TTC549 (cell line): Measurements from ENCODE around the gene MACC1.

Source experiments
- FAIRE-seq: peaks from 2 replicates; lab custom pipeline; 2012; peaks lifted over from hg19 to GRCh38; lab: Jason Lieb, UNC

The MACC1 gene, protein sequence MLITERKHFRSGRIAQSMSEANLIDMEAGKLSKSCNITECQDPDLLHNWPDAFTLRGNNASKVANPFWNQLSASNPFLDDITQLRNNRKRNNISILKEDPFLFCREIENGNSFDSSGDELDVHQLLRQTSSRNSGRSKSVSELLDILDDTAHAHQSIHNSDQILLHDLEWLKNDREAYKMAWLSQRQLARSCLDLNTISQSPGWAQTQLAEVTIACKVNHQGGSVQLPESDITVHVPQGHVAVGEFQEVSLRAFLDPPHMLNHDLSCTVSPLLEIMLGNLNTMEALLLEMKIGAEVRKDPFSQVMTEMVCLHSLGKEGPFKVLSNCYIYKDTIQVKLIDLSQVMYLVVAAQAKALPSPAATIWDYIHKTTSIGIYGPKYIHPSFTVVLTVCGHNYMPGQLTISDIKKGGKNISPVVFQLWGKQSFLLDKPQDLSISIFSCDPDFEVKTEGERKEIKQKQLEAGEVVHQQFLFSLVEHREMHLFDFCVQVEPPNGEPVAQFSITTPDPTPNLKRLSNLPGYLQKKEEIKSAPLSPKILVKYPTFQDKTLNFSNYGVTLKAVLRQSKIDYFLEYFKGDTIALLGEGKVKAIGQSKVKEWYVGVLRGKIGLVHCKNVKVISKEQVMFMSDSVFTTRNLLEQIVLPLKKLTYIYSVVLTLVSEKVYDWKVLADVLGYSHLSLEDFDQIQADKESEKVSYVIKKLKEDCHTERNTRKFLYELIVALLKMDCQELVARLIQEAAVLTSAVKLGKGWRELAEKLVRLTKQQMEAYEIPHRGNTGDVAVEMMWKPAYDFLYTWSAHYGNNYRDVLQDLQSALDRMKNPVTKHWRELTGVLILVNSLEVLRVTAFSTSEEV

DNA sequence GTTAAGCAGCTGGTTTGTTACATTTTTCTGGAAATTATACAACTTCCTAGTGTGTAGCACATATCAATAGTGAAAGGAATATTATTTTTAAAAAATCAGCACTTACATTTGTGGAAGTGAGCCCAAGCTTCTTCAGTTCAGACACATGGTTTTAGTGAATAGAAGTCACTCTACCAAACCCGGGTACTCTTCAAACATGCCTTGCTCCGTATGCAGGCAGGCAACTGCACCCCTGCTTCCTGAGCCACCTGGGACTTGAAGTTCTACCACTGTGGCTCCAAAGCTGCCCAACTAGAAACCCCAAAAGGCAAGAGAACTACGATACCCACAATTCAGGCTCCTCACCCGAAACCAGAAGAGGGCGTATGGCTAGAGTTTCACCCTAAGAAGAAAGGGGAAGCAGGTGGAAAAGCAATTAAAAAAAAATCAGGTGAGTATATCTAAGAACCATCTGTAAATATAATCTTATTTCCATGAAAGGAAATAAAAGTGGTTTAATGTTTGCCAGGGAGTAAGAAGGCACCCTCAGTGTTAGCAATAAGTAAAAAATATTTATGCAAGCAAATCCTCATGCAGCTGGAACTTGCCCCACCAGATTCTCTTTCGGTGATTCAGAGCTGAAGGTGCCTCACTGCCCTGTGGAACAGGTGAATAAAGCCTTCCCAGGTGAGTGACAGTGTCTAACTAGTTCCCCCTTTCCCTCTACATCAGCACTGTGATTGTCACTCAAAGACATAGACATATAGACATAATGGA, at the start of gene MACC1:
Gene MACC1, minus strand, starts transcription at position 192 of the 756 bp plus-strand sequence. CDS start 55,522 bp downstream, outside the sequence.
- no peak for FAIRE-seq

DNA sequence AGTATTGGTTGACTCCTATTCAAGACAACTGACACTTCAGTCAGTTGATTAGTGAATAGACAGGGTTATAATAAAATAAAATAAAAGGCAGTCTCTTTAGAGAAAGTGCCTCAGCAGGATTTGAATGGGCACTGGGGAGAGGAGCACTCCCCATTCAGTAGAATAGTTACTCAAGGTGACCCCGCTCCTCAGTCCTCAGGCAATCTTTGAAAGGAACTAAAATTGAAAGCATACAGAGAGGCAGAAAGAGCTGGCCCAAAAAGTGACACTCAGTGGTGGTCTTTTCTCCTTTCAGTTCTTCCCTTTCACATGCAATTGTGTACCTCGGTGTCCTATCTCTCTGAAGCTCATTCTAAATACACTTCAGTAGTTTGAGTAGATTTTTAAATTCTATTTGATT, 47.4 kb upstream of the MACC1 start:
- no peak for FAIRE-seq

DNA sequence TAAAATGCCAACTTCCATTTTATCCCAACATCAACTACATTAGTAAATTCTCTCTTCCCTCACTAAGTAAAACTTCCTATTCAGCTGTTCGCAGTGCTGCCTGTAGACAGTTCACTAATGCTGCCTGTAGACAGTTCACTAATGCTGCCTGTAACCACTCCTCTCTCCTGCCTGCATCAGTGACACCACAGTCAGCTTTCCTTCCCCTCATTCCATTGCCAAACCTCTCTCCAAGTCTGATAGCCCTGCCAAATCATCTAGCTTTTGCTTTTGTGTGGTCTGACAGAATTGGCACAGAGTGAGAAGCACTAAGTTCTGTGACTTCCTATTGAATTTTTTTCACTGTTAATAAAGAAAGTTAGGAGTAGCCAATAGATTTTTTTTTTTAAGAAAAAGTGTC, 43.0 kb upstream of the MACC1 start:
- FAIRE-seq, result no peak

DNA sequence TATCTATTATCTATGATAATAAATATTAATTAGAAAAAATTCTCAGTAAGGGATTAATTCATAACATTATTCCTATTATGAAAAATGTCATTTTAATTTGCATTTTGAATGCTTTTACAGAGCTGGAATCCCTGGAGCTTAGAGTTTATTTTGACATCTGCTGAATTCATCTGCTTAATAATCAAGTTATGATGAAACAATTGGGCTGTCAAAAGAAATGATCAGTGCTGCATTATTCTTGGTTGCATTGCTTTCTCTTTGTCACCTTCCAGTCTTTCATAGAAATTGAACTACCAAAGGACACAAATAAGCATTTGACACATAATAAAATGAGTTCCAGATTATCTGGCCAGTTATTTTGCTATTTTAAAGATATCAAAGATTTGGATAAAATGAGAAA, 40.0 kb upstream of the MACC1 start:
- no peak for FAIRE-seq

DNA sequence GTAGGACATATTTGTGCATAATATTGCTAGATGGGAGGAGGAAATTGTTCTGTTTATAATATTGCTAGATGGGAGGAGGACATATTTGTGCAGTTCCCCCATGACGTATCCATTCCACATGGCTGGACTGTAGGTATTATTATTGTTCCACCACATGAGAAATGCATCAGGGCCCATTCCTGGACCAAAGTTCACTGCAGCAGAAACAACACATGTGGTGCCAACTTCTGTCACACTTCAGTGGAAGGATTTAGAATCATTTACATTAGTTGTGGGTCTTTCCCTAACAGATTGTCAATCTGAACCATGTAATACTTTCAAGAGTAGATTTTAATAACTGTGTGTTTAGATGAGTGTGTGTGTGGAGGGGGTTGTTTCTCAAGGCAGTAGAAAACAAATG, 32.7 kb upstream of the MACC1 start:
- no peak for FAIRE-seq

DNA sequence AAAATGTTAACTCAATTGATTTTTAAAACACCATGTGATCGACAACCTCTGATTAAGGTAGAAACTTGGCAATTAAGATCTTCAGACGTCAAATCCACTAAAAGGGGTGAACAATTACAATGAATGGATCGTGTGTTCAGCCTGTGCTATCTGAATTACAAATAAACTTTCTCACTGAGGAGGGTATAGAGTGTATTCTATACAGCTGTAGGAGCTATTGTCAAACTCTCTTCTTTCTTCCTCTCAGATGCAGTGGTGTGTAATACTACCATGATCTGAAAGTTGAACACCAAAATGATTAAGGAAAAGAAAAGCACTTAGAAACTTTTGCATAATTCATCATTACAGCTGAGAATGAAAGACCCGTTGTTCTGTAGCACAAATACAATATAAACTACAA, 32.2 kb upstream of the MACC1 start:
- FAIRE-seq, result no peak

DNA sequence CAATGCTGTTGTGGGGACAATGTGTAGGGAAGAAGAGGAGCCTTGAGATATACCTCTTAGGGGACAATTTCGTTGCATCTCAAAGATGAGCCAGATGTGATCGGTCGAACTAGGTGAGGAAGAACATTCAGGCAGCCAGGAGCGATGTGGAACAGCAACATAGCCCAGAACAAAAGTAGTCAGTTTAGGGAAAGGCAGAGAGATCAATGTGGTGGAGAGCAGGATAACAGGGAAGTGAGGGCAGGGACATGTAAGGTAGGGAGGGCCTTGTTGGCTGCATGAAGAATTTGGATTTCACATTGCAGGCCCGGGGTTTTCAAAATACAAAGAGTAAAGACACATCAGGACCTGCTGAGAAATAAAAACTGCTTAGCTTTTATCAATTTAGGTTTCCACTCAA, 29.1 kb upstream of the MACC1 start:
- FAIRE-seq, result no peak

DNA sequence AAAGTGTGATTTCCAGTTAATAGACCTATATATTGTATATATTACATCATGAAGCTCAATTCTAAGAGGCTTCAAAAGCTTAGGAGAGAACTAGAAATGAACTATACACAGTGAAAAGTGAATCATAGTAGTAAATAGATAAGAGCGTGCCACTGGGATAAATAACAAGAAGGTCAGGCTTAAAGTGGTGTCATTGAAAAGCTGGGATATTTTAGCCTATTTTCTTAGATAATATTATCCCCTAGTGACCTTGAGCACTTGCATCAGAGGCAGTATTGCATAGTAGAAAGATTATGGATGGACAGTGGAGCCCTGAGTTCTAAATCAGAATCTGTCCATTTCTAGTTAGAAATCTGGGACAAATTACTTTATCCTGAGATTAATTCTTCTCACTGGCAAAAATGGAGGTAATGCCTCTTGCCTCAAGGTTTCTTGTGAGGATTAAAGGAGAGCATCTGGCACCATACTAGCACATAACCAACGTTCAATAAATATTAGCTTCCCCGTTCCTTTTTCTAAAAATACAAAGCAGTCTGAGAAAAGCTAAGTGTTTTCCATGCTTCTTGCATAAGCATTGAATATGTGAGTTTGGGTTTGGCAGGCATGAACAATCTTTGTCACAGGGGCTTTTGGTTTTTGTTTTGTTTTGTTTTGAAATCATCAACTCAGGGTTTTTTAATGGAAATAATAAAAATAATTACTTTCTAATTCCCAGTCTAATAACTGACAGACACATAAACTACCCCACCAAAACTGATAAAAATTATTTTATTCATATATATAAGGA, 27.3 kb upstream of the MACC1 start:
- FAIRE-seq, result no peak

DNA sequence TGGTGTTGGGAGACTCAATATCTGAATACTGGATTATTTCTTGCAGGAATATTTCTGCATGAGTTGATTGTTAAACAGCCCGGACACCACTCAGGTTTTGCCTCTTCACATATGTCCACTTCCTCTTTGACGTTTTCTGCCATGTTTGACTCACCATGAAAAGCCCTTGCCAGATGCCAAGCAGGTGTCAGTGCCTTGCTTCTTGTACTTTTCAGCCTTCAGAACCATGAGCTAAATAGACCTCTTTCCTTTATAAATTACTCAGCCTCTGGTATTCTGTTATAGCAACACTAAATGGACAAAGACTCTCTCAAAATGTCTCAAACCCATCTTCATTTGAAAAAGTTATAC, 24.7 kb upstream of the MACC1 start:
- no peak for FAIRE-seq

DNA sequence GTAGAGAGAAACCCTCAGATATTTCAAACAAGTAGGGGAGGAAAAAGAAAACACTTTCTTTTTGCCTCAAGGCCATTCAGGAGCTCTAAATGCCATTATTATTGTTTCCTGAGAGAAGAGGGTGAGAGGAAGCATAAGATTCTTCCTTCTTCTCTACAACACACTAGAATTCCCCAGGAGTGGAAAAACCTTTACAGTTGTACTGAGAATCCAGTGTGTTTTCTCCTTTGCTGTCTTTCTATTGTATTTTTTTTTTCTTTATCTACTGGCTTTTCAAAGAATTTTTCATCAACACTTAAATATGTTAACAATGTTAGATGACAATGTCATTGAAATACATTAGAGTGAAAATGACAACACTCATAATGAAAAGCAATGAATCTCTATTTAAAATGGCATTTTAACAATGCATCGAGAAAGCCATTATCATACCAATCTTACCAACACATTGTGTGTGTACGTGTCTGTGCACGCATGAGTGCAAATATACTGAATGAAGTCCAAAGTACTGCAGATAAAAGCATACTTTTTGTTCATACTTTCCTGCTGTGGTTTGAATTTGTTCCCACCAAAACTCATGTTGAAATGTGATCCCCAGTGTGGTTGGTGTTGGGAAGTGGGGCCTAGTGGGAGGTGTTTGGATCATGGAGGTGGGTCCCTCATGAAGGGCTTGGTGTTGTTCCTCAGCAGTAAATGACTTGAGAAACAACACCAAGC, 24.2 kb upstream of the MACC1 start:
- FAIRE-seq, result no peak

DNA sequence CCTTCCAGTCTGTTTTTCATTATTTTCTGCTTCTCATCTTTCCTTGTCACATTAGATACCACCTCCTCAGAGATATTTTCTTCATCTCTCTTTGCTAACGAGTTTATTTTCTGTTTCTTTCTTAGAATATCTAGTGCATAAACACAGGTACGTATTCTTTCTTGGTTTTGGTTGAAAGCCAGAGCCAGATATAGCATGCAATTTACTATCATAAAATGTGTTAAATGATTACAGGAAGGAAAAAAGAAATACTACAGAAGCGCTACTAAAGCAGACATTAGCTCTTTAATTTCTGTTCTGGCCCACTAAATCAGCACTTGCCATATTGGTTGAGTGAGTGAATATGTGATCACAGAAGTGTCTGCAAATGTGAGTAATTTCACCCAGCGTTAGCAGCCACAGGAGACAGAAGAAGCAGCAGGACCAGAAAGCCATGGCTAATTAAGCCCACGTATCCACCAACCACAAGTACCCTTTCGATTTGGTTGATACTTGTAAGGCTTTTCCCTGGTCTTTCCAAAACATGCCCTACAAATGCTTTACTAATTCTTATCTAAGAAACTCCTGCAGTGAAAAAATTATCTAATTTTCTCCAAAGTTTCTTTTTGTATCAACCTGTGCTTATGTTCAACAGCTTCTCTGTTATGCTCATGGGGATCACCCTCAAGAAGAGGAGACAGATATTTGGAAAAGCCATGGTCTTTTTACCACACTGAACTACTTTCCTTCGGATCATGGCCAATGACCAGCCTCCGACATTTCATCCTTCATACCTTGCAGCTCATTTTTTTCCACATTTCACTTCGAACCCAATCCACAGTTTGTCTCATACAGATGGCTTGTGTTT, 23.1 kb upstream of the MACC1 start:
- FAIRE-seq, result no peak

DNA sequence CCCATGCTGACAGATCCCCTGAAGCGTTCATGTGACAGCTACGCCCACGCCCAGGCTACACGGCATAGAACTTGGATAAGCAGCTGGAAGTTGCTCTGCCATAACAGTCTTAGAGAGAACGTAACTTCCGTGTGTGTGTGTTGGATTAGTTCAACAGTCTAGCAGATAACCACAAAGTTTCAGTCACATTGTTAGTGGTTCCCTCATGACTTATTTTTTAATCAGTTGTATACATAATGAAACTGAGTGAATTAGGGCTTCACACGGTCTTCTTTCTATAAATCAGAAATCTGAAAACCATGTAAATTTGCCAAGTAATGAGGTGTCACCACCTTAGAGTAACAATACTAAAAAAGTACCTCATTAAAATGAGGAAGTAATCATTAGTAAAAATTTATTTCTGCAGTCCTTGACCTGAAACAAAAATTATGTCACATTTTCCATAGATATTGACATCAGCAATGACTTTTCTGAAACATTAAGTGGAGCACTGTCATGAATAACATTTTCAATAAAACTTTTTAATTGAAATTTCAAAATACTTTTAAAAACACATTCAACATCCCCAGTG, 21.7 kb upstream of the MACC1 start:
- FAIRE-seq, result no peak

DNA sequence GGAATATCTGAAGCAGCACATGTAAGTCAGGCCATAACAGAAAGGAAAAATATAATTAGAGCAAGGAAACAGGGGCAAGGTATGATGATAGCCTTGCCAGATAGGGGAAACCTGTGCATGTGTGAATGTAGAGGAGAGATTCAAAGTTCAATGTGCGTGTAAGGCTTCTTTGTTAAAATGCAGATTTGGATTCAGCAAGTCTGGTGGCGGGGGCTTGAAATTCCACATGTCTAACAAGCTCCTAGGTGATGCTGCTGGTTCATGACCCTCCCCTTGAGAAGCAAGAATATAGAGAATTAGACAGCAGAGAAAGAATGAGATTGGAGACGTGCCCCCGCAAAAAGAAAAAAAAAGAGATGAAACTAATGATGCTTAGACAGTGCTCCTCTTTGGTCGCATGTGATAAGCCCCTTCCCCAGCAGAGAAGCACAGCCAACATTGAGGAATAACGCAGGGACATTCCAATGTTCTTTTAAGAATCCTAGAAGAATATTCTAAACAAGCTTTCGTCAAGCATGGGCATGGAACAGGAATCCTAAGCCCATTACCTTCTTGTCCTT, 21.1 kb upstream of the MACC1 start:
- no peak for FAIRE-seq

DNA sequence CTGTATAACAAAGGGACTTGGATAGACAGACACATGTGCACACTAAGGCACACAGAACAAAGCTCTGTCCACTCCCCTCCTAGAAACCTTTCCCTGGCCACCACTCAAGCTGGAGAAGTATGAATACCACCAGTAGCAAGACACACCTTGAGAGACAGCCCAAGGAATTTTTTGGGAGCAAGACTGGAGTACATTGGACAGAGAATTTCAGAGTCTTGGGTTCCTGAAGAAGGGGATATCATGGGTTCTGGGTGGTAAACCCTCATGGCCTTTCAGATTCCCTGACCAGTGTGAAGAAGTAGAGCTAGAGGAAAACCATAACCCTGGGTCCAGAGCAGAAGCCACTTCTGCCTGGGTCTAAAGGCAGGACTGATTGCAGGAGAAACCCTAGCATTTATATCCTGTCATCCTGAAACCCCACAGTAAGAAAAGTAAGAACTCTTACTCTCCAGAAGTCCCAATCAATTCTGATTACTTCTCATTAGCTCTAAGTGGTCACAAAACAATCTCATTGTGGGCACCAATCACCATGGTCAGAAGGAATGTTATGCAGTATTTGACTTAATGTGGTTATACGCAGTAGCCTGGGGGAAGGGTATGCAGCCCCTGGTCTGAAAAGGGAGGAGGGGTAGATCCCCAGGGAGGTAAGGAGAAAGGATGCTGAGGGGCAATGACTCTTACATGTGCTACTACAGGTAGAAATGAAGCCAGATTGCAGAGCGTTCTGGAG, 20.4 kb upstream of the MACC1 start:
- FAIRE-seq, result no peak

DNA sequence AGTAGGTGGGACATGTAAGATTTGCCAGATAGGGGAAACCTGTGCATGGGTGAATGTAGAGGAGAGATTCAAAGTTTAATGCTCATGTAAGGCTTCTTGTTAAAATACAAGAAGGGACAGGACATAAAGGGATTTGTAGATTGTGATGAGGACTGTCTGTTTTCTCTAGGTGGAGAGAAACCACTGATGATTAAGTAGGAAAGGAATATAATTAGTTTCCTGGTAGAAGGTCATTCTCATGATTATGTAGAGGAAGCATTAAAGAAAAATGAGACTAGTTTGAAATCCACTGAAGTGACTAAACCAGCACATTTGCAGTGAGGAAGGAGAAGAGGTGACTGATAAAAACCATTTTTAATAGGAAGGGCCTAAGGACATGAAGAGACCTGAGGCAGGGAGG, 19.6 kb upstream of the MACC1 start:
- no peak for FAIRE-seq

DNA sequence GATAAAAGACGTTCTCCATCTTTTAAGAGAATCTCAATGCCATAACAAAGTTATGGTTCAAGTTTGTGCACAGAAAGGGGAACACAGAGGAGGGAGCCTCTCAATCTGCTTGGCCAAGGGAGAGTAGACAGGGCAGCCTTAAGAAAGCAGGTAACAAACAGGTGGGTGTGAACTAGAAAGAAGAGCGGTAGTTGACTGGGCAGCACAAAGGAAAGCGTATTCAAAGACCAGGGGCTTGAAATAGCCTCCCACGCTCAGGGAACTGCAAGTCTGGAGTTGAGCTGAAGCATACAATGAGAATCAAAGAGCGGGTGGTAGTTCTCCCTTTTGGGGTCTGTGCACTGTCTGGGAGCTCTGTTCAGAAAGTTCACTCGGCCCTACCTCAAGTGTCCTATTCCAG, 18.9 kb upstream of the MACC1 start:
- no peak for FAIRE-seq

DNA sequence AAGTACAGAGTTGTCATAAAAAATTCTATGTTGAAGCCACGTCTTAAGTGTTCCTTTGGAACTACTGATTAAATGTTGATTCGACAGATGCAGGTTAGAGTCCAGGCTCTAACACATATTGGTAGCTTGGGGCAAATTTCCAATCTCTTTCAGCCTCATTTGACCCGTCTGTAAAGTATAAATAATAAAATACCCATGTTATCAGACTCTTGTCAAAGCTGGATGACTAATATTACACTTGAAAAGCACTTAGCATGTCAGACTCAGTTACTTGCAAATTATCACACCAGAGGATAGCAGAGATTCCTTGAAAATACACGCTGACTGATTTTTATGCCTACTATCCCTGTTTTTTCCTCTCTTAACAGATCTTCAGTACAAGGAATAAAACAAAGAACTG, 18.1 kb upstream of the MACC1 start:
- FAIRE-seq, result no peak

DNA sequence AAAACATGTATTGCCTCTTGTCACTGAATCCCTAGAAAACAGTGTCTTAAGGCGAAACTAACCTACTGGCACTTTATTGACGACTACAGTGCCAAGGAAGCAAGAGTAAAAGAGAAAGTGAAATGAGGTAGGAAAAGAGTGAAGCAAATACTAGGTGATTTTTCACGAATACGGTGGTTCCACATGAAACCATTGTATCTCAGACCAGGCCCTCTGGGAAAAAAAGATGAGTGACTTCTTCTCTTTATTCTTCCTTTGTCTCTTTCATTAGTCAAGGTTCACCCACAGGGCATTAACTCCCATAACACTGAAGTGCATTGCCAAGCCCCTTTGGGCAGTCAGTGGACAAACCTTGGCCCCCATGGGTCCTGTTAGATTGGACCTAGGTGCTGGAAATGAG, 16.2 kb upstream of the MACC1 start:
- no peak for FAIRE-seq

DNA sequence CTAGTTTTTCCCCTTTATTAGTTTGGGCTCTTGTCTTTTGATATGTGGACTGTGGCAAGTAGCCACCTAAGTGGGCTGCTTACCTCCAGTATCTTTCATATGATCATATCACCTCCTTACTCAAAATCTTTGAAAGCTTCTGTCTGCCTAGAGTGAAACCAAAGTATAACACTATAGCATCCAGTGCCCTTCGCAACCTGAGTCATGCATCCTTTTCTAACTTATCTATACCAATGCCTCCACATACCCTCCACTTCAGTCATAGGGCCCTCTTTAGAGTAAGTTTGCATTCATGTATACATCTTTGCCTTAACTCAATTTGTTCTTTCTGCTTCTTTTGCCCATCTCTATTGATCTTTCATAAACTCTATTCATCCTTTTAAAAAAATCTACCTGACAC, 15.7 kb upstream of the MACC1 start:
- no peak for FAIRE-seq
